LHCN-M2 (cell line): ENCODE measurements around the gene HNRNPH1. TPM values are rescaled to one million over a fixed set of nuclear protein-coding genes. Genes with fewer than 3 reads are reported as not detected.
A peak's percentile ranks its signal among the peaks of the same experiment; 100 is the strongest.

ENCODE experiments used
- DNase-seq: peaks from one replicate; pipeline ENCODE4 v3.0.0-alpha.2; 2012; ENCODE audit warnings: low read depth
- total RNA-seq: library from RNA; depleted of rRNA; stranded (reverse); fragments of >200 nt; gene quantifications from 2 replicates; pipeline ENCODE4 v1.2.3, GENCODE V29; 2014

Gene HNRNPH1
- total RNA-seq, 1 experiment from 2014 or later: 422 TPM

- DNase-seq: peak; percentile 92
Observed at GRCh38 chr5:179623906-179624741, 653 bp upstream of the HNRNPH1 start.

DNA sequence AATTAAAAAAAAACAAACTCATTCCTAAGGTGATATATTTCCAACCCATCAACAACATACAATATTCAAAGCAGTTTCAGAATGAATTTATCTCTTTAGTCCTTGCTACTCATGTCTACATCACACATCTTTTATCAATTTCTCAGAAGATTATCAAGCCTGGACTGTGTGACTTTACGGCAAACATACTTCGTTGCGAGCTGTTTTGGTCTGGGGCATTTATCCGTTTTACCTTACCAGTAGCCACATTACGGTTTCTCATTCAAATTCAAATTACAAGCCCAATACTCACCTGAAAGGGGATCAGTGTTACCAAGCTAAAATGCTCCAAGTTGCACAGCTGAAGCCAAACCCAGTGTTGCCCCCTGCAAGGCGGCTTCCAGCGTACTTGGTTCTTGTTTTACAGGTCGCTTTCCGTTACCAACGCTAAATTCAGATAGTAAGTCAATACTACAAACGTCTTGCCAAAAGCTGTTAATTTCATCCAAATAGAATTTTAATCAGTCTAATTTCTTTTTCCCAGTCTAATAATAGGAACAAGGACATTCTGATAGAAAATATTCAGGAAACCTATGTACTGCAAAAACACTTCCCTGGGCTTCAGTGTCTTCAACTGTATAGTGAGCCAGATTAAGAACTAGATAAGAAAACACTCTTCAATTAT, 1.8 kb downstream of the HNRNPH1 start:
- no peak for DNase-seq

DNA sequence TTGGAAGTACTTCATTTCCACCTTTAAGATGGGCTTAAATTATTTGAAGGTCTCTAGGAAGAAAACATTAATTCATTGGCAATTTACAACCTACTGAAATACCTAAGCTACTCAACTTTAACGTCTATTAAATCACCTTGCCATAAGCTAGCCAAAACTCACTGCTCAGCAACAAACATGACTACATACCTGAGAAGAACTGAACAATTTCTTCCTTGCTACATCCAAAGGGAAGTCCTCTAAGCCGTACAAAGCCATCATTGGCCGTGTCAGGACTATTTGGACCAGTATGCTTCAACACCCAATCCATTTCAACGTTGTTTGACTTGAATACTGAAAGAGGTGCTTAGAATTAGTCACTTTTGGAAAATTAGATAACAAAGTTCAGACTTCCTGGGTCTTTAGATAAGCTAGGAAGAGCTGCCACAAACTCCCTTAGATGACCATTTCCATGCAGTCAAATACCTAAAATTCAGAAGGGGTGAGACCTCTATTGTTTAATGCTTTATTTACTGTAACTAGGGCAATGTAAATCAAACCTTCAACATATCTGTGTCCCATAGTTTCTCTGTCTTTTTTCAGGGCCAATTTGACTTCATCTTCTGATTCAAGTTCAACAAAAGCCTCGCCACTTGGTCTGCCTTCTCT, 2.6 kb downstream of the HNRNPH1 start:
- no peak for DNase-seq

DNA sequence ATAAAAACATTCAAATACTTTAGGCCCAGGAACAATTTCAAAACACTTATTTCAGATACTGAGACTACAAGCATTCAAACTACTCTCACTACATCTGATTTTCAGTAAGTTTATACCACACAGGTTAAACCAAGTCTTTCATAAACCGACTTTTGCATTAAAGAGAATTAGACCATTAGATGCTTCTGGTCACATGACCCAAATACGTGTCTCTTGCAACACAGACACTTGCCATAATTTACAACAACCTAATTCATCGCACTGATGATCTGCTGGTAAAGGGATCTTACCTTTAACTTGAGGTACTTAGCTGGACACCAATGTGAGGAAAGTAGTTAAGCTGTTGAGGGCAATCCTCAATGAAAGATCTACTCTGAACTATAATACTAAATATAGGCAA, 3.2 kb downstream of the HNRNPH1 start:
- DNase-seq: no peak

- DNase-seq: no peak
Observed at GRCh38 chr5:179619776-179620175, 3.7 kb downstream of the HNRNPH1 start.

- DNase-seq: no peak
Observed at GRCh38 chr5:179618923-179619554, 4.4 kb downstream of the HNRNPH1 start.

- DNase-seq: no peak
Observed at GRCh38 chr5:179617930-179618329, 5.5 kb downstream of the HNRNPH1 start.

GRCh38 chr5:179616002-179616594, 7.4 kb downstream of the HNRNPH1 start:
- DNase-seq: no peak

GRCh38 chr5:179615203-179615602, 8.3 kb downstream of the HNRNPH1 start:
- DNase-seq: no peak

- no peak for DNase-seq
Observed at GRCh38 chr5:179614745-179615144, 8.7 kb downstream of the HNRNPH1 start.

DNA sequence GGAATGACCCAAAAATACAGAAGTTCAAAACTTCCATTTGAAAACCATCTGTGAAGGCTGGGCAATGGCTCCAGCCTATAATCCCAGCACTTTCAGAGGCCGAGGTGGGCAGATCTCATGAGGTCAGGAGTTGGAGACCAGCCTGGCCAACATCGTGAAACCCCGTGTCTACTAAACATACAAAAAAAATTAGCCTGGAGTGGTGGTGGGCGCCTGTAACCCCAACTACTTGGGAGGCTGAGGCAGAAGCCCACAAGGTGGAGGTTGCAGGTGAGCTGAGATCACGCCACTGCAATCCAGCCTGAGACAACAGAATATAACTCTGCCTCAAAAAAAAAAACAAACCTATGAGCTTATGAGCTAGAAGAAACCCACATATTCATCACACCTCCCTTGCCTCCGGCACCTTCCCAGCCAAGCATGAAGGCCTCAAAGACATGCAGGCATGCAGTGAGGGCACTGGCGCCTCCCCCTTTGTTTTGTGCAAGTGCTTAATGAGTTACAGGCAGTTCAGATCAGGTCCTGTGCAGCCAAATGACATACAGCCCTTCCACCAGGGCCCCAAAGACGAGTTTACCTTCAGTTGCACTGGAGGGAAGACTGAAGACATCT, 9.9 kb downstream of the HNRNPH1 start:
- no peak for DNase-seq

DNA sequence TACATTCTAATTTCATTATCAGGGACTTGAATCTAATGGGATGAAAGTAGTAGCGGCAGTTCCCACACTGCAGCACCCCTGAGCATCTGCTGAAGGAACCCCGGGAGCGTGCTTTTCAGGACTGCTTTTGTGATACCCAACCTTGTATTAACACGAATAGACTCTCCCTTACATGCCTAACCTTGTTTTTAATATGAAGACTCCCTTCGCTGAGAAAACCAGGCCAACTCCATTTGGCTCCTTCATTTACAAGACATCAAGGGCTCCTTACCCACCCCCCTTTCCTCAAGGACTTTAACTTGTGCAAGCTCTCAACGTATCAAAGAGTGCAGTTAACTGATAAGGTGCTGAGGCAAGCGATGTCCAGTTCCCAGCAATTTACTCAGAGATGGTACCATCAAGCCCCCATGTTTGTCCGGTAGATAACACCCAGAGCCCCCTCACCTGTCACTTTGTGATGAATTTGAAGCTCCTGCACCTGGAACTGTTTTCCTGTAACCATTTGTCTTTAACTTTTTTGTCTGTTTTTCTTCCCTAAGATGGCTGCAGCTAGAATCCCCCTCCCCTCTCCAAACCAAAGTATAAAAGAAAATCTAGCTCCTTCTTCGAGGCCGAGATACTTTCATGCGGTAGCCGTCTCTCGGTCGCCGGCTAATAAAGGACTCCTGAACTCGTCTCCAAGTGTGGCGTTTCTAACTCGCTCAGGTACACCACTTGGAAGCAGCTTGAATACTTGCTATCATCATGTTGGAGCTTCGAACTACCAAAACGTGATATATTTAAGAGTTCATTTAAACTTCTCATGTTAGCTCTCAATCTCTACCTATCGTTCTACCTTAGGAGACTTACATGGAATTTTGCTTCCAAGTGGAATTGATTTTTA, 10.7 kb downstream of the HNRNPH1 start:
- DNase-seq: no peak

DNA sequence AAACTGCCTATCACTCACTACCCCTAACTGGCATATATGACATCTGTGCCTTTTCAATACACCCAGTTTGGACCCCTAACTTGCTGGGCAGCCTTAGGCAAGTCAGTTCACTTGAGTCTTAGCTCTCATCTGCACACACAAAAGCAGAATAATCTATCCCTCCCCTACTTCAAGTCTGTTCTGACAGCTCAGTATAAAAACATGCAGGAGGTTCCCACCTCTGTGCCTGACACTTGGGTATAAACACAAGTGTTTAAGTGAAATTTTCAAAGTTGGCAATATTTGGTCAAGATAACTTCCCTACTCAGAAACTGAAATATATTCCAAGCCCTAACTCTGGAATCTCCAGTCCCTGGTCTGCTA, 12.6 kb downstream of the HNRNPH1 start:
- no peak for DNase-seq

GRCh38 chr5:179610109-179610902, 13.2 kb downstream of the HNRNPH1 start:
- no peak for DNase-seq

- no peak for DNase-seq
Observed at GRCh38 chr5:179609834-179610108, 13.7 kb downstream of the HNRNPH1 start.

GRCh38 chr5:179608131-179608581, 15.3 kb downstream of the HNRNPH1 start:
- DNase-seq: no peak

DNA sequence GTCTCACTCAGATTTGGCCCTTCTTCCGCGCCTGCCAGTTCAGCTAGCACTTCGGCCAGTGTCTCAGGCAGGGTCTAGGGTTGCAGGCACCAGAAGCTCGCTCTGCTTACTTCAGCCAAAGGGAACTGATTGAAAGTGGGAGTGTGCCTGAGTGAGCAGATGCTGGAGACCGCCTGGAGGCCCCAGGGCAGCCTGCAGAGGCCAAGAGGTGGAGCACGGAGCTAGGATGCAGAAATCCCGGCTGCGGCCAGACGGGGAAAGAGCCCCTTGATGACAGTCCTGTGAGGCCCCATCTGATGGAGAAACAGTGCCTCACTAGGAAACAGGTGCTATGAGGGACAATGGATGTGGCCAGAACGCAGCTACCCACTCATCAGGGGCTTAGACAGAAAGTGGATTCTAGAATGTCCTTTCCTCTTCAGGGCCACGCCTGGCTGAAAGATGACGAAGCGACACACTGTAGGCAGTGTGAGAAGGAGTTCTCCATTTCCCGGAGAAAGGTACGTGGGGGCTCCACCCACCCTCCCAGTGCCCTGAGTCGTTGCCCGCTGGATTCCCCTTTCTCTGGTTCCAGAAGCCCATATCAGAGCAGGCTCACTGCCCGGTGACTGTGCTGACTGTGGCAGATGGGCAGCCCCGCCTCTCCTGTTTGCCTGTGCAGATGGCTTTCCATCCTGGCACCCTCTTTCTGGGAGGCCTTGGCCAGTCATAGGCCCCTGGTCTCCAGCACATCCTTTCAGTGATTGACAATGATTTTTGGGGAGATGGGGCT, 16.1 kb downstream of the HNRNPH1 start:
- no peak for DNase-seq

DNA sequence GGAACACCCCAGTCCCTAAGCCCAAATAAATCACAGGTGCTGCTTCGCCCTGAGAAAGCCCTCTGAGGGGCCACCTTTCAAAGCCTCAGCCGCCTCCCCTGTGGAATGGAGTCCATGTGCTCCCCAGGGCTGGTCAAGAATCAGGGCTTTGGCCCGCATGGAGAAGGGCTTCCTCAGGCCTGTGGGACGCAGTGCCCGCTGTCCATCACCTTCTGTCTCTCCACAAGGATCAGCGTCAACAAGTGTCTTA, 16.6 kb downstream of the HNRNPH1 start:
- no peak for DNase-seq
